ENCODE results near the gene KRTAP5-4.
"Not testable (repeated sequence)": the region's sequence is repeated elsewhere in the genome, so short reads cannot be mapped to it uniquely, and the experiment has no call there.

The KRTAP5-4 gene

DNA sequence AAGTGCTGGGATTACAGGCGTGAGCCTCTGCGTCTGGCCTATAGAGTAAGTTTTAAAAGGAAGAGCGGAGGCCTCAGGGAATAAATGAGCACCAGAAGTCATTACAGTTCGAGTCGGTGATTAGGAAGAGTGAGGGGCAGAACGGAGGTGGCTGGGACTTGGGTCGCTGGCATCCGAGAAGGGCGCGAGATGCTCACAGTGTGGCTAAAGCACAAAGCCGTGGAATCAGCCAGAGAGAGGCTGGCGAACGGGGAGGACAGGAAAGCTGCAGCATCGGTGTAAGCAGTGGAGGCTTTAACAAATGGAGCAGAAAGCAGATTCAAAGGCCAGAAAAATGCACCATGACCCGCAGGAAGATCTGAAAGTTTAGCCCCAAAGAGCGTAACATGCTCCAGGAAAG is 2.7 kb upstream of the KRTAP5-4 start:
- H3K4me3 ChIP-seq = no peak overlapping the region
- no peaks in the 10 kb centered on the region for H3K9me3 ChIP-seq (ENCODE audit: low read depth, low read length)
- H3K36me3 ChIP-seq (ENCODE audit: insufficient read depth, low read length) = no peaks in the 10 kb centered on the region
- DNase-seq (ENCODE audit: low read depth, low spot score) = no peak
- no peak for TF ChIP-seq EZH2 (IDR thresholded peaks at IDR 0.05)
- no peak overlapping the region for H3K9ac ChIP-seq (ENCODE audit: insufficient read length)
- no peak overlapping the region for H3K27ac ChIP-seq

DNA sequence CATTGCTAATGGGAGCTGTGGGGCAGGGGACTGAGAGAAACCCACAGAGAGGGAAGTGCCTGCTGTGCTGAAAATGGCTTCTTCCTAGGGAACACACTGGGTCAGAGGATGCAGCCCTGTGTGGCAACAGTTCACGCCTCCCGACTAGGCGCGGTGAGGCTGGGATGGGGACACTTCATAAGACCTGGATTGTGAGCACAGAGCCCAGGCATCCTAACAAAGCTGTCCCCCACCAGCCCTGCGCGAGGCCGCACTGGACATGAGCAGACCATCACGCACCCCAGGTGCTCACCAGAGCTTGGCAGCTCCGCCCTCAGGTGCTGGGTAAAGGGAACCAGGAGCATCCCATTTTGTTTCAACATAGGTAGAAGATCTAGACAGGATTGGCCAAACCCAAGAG is 1.8 kb upstream of the KRTAP5-4 start:
- DNase-seq (ENCODE audit: low read depth, low spot score) = no peak
- Histone ChIP-seq H3K9me3 (ENCODE audit: low read depth, low read length) (no peaks in the 10 kb centered on the region), H3K4me3 (no peak overlapping the region), H3K36me3 (ENCODE audit: insufficient read depth, low read length) (no peaks in the 10 kb centered on the region), H3K9ac (ENCODE audit: insufficient read length) (no peak overlapping the region), H3K27ac (no peak overlapping the region)
- TF ChIP-seq POLR2AphosphoS5 (IDR thresholded peaks at IDR 0.05; ENCODE audit: borderline replicate concordance, low read depth, low read length) (no peak), EZH2 (IDR thresholded peaks at IDR 0.05) (no peak), FOXP2 (optimal IDR thresholded peaks at IDR 0.05; ENCODE audit: control extremely low read depth, extremely low read length, insufficient read depth) (no peak)

GRCh38 chr11:1619449-1619848 is 2.5 kb downstream of the KRTAP5-4 start:
- Histone ChIP-seq H3K4me3 (no peak overlapping the region), H3K9me3 (ENCODE audit: low read depth, low read length) (no peaks in the 10 kb centered on the region), H3K9ac (ENCODE audit: insufficient read length) (no peak overlapping the region), H3K36me3 (ENCODE audit: insufficient read depth, low read length) (no peaks in the 10 kb centered on the region), H3K27ac (no peak overlapping the region)
- no peak for DNase-seq (ENCODE audit: low read depth, low spot score)
- no peak for TF ChIP-seq FOXP2 (optimal IDR thresholded peaks at IDR 0.05; ENCODE audit: control extremely low read depth, extremely low read length, insufficient read depth)
- no peak for TF ChIP-seq EZH2 (IDR thresholded peaks at IDR 0.05)
- no peak for TF ChIP-seq POLR2AphosphoS5 (IDR thresholded peaks at IDR 0.05; ENCODE audit: borderline replicate concordance, low read depth, low read length)

GRCh38 chr11:1618231-1618630 is 3.7 kb downstream of the KRTAP5-4 start:
- DNase-seq (ENCODE audit: low read depth, low spot score) = no peak
- Histone ChIP-seq H3K9me3 (ENCODE audit: low read depth, low read length) (no peaks in the 10 kb centered on the region), H3K36me3 (ENCODE audit: insufficient read depth, low read length) (no peaks in the 10 kb centered on the region), H3K27ac (no peak overlapping the region), H3K9ac (ENCODE audit: insufficient read length) (no peak overlapping the region), H3K4me3 (no peak overlapping the region)
- TF ChIP-seq POLR2AphosphoS5 (IDR thresholded peaks at IDR 0.05; ENCODE audit: borderline replicate concordance, low read depth, low read length) = no peak

DNA sequence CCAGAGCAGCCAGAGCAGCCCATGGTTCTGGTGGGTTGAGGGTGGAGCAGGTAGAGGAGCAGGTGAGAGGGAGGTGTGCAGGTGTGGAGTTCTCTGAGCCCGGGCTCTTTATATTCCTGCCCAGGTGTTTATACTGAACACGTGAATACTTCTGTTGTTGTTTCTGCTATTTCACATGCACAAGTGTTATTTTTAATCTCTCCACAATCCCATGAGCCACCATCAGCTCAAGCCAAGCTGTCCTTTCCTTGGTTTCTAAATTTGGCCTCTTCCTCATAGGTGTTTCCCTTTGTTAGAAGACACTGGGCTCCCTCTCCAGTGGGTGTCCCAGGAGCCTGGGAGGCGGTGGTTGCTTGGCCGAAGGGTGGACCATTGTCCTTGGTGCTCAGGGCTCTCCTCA is 13.6 kb downstream of the KRTAP5-4 start, which contains the start of gene KRTAP5-3:
Gene KRTAP5-3, minus strand, starts transcription at position 101 of the 400 bp plus-strand sequence. Its CDS starts 78 bp downstream, at position 23.
- no peaks in the 10 kb centered on the region for H3K9me3 ChIP-seq (ENCODE audit: low read depth, low read length)
- no peak within 1 kb of the TSS for H3K9ac ChIP-seq (ENCODE audit: insufficient read length)
- H3K4me3 ChIP-seq = no peak within 1 kb of the TSS
- DNase-seq (ENCODE audit: low read depth, low spot score) = no peak
- no peaks in the 10 kb centered on the region for H3K36me3 ChIP-seq (ENCODE audit: insufficient read depth, low read length)
- no peak within 1 kb of the TSS for H3K27ac ChIP-seq
- TF ChIP-seq FOXP2 (optimal IDR thresholded peaks at IDR 0.05; ENCODE audit: control extremely low read depth, extremely low read length, insufficient read depth) (no peak), POLR2AphosphoS5 (IDR thresholded peaks at IDR 0.05; ENCODE audit: borderline replicate concordance, low read depth, low read length) (no peak), EZH2 (IDR thresholded peaks at IDR 0.05) (no peak)

- H3K9ac ChIP-seq (ENCODE audit: insufficient read length); H3K9me3 ChIP-seq (ENCODE audit: low read depth, low read length); H3K27ac ChIP-seq; H3K36me3 ChIP-seq (ENCODE audit: insufficient read depth, low read length); DNase-seq (ENCODE audit: low read depth, low spot score); H3K4me3 ChIP-seq: not testable (repeated sequence)
These were observed 14.0 kb downstream of the KRTAP5-4 start for GRCh38 chr11:1607901-1608300.

- not testable (repeated sequence) for H3K36me3 ChIP-seq (ENCODE audit: insufficient read depth, low read length); H3K27ac ChIP-seq; DNase-seq (ENCODE audit: low read depth, low spot score); H3K9ac ChIP-seq (ENCODE audit: insufficient read length); H3K9me3 ChIP-seq (ENCODE audit: low read depth, low read length); H3K4me3 ChIP-seq
These were observed 14.6 kb downstream of the KRTAP5-4 start for GRCh38 chr11:1607156-1607845.

DNA sequence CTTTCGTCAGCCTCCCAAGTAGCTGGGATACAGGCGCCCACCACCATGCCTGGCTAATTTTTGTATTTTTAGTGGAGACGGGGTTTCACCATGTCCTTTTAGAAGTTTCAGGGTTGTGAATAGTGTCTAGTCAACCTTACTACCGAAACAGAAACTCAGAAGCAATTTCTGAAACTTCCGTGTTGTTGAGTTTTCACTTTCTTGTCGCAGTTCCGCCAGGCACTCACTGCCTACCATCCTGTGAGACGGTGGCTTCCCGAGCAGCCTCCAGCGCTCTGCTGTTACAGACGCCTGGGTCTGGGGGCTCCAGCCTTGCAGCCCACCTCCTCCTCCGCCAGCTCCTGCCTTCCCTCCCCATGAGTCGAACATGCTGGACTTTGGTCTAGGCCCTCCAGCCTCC is 16.0 kb downstream of the KRTAP5-4 start:
- H3K9me3 ChIP-seq (ENCODE audit: low read depth, low read length); DNase-seq (ENCODE audit: low read depth, low spot score); H3K9ac ChIP-seq (ENCODE audit: insufficient read length); H3K36me3 ChIP-seq (ENCODE audit: insufficient read depth, low read length); H3K4me3 ChIP-seq; H3K27ac ChIP-seq: not testable (repeated sequence)

DNA sequence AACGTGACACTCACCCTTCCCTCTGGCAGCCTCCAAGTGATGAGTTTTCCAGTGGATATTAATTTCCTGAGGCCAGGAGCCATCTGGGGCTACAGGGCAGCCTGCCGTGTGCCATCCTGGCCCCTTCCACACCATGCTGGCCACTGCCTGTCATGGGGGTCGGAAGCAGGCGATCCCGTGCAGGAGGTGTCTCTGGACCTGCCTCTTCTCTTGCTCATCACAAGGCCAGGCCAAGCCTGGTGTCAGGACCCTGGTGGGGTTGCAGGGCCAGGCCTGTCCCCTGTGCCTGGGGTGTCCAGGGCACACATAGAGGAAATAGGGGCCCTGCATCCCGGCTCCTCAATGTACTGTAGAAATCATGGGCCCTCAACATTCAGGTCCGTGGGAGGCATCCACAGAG is 17.2 kb downstream of the KRTAP5-4 start:
- TF ChIP-seq FOXP2 (optimal IDR thresholded peaks at IDR 0.05; ENCODE audit: control extremely low read depth, extremely low read length, insufficient read depth) (no peak), POLR2AphosphoS5 (IDR thresholded peaks at IDR 0.05; ENCODE audit: borderline replicate concordance, low read depth, low read length) (no peak), EZH2 (IDR thresholded peaks at IDR 0.05) (no peak)
- H3K9ac ChIP-seq (ENCODE audit: insufficient read length) = no peak overlapping the region
- no peak for DNase-seq (ENCODE audit: low read depth, low spot score)
- no peak overlapping the region for H3K4me3 ChIP-seq
- H3K9me3 ChIP-seq (ENCODE audit: low read depth, low read length) = no peaks in the 10 kb centered on the region
- H3K36me3 ChIP-seq (ENCODE audit: insufficient read depth, low read length) = no peaks in the 10 kb centered on the region
- H3K27ac ChIP-seq = no peak overlapping the region

- Histone ChIP-seq H3K4me3 (no peak overlapping the region), H3K27ac (no peak overlapping the region), H3K9me3 (ENCODE audit: low read depth, low read length) (no peaks in the 10 kb centered on the region), H3K36me3 (ENCODE audit: insufficient read depth, low read length) (no peaks in the 10 kb centered on the region), H3K9ac (ENCODE audit: insufficient read length) (no peak overlapping the region)
- no peak for DNase-seq (ENCODE audit: low read depth, low spot score)
- TF ChIP-seq POLR2AphosphoS5 (IDR thresholded peaks at IDR 0.05; ENCODE audit: borderline replicate concordance, low read depth, low read length) = no peak
- TF ChIP-seq FOXP2 (optimal IDR thresholded peaks at IDR 0.05; ENCODE audit: control extremely low read depth, extremely low read length, insufficient read depth) = no peak
- TF ChIP-seq EZH2 (IDR thresholded peaks at IDR 0.05) = no peak
These were observed 17.8 kb downstream of the KRTAP5-4 start for GRCh38 chr11:1604181-1604580.
